Measurements from ENCODE around the gene DDX23.
"Not testable (repeated sequence)": the region's sequence is repeated elsewhere in the genome, so short reads cannot be mapped to it uniquely, and the experiment has no call there.

- TF ChIP-seq CTCF (IDR thresholded peaks at IDR 0.05; ENCODE audit: low read length); EZH2 (IDR thresholded peaks at IDR 0.05; ENCODE audit: borderline replicate concordance, low read length): not testable (repeated sequence)
These were observed 8.3 kb upstream of the DDX23 start for GRCh38 chr12:48860236-48860635.

Measured in OCI-LY1 (cell line).